Ramos (cell line): ENCODE results near the gene CDK3.

Experiments
- in situ Hi-C: fragments of 300-500 bp; cut with MboI; formaldehyde crosslinking; loops from one replicate; pipeline ENCODE4 v1.14.3; 2022; ENCODE audit warnings: low sequenced_read_pairs; ENCODE audit not compliant: unreplicated experiment

CDK3 gene

GRCh38 chr17:76011951-76012350 is 11.3 kb downstream of the CDK3 start:
- in situ Hi-C loops, result loop anchor here (5.0 kb wide), 1 partner anchor 280 kb away; no protein-coding TSS in a partner anchor

- in situ Hi-C loops, result loop anchor here (5.0 kb wide), 1 partner anchor 279 kb away; no protein-coding TSS in a partner anchor
Measured at GRCh38 chr17:76013377-76013932, 12.8 kb downstream of the CDK3 start.

GRCh38 chr17:76014100-76014924 is 13.7 kb downstream of the CDK3 start:
- in situ Hi-C loops, result loop anchor here (5.0 kb wide), 1 partner anchor 278 kb away; no protein-coding TSS in a partner anchor

GRCh38 chr17:76014925-76015261 is 14.2 kb downstream of the CDK3 start:
- in situ Hi-C loops, result loop anchor here (5.0 kb wide), 1 partner anchor 277 kb away; no protein-coding TSS in a partner anchor

GRCh38 chr17:76017481-76018339 is 17.1 kb downstream of the CDK3 start:
- in situ Hi-C loops, result no loop called here

- in situ Hi-C loops, result no loop called here
Measured at GRCh38 chr17:76018340-76018680, 17.7 kb downstream of the CDK3 start.

- in situ Hi-C loops, result no loop called here
Measured at GRCh38 chr17:76018801-76019200, 18.1 kb downstream of the CDK3 start.

- in situ Hi-C loops, result no loop called here
Measured at GRCh38 chr17:76019833-76020467, 19.3 kb downstream of the CDK3 start.

- in situ Hi-C loops, result no loop called here
Measured at GRCh38 chr17:76022285-76022684, 21.6 kb downstream of the CDK3 start.

- in situ Hi-C loops, result no loop called here
Measured at GRCh38 chr17:76022973-76023899, 22.6 kb downstream of the CDK3 start.

GRCh38 chr17:76023900-76024237 is 23.2 kb downstream of the CDK3 start:
- in situ Hi-C loops, result no loop called here

GRCh38 chr17:76024353-76024752 is 23.7 kb downstream of the CDK3 start:
- in situ Hi-C loops, result no loop called here

- in situ Hi-C loops, result no loop called here
Measured at GRCh38 chr17:76025294-76025693, 24.6 kb downstream of the CDK3 start.

GRCh38 chr17:76026714-76027158 is 26.1 kb downstream of the CDK3 start:
- in situ Hi-C loops, result no loop called here

GRCh38 chr17:76027159-76027839 is 26.6 kb downstream of the CDK3 start, which contains the start of gene EVPL:
Gene EVPL (minus strand): TSS chr17:76027306. CDS start chr17:76027198, 108 bp downstream.
- in situ Hi-C loops, result no loop called here

- in situ Hi-C loops, result no loop called here
Measured at GRCh38 chr17:76032073-76032779, 31.6 kb downstream of the CDK3 start.

- in situ Hi-C loops, result no loop called here
Measured at GRCh38 chr17:76032780-76033108, 32.1 kb downstream of the CDK3 start.

- in situ Hi-C loops, result no loop called here
Measured at GRCh38 chr17:76033139-76033538, 32.5 kb downstream of the CDK3 start.
